ENCODE data around the gene TMEM40. TPM values are rescaled to one million over a fixed set of nuclear protein-coding genes. Genes with fewer than 3 reads are reported as not detected.

The TMEM40 gene
- total and polyA plus RNA-seq, 9 of the 15 experiments (the other 6 are each of a cell fraction or from before 2014, with no cell fraction given) = 0.11 to 0.31 (median 0.14) TPM; not detected in 6

DNA sequence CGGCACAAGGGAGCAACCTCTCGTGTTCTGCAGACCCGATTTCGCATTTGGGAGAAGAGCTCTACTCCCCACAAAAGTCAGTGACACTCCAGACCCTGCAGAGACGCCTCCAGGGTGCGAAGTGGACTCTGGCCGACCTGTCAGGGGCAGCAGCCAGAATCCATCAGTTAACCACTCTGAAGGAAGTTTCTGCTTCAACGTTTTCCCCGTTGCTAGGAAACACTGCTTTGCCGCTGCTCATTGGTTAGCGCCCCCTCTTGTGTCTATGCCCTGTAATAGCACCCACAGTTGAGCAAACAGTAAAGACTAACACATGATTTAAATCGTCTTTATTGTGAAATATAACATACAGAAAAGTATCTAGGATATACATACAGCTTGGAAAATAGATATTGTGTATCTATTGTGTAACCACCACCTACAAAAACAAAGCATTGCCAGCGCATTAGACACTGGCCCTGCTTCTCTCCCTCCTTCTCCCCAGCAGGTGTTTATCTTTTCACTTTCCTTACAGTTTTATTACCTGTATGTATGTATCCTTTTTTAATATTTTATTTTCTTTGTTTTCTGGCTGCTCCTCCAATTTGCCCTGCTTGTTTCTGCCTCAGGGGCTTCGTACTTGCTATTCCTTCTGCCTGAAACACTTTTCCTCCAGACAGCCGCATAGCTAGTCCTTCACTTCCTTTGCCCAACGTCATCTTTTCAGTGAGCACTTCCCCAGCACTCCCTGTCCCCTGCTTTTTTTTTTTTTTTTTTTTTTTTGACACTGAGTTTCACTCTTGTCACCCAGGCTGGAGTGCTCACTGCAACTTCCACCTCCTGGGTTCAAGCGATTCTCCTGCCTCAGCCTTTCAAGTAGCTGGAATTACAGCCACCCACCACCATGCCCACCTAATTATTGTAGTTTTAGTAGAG, 38.8 kb downstream of the TMEM40 start (continued):
- TF ChIP-seq KDM1A (IDR thresholded peaks at IDR 0.05) = peak in 1 of 2 experiments; percentile 33; a peak in 2 of 4 replicates
- no peak for TF ChIP-seq HNRNPH1 (optimal IDR thresholded peaks at IDR 0.05; ENCODE audit: low read depth, low read length)
- 0 out of 2 replicates have a peak, but pooled peaks have one; percentile 30 for TF ChIP-seq L3MBTL2 (IDR thresholded peaks at IDR 0.05)
- TF ChIP-seq, protein P1, sequence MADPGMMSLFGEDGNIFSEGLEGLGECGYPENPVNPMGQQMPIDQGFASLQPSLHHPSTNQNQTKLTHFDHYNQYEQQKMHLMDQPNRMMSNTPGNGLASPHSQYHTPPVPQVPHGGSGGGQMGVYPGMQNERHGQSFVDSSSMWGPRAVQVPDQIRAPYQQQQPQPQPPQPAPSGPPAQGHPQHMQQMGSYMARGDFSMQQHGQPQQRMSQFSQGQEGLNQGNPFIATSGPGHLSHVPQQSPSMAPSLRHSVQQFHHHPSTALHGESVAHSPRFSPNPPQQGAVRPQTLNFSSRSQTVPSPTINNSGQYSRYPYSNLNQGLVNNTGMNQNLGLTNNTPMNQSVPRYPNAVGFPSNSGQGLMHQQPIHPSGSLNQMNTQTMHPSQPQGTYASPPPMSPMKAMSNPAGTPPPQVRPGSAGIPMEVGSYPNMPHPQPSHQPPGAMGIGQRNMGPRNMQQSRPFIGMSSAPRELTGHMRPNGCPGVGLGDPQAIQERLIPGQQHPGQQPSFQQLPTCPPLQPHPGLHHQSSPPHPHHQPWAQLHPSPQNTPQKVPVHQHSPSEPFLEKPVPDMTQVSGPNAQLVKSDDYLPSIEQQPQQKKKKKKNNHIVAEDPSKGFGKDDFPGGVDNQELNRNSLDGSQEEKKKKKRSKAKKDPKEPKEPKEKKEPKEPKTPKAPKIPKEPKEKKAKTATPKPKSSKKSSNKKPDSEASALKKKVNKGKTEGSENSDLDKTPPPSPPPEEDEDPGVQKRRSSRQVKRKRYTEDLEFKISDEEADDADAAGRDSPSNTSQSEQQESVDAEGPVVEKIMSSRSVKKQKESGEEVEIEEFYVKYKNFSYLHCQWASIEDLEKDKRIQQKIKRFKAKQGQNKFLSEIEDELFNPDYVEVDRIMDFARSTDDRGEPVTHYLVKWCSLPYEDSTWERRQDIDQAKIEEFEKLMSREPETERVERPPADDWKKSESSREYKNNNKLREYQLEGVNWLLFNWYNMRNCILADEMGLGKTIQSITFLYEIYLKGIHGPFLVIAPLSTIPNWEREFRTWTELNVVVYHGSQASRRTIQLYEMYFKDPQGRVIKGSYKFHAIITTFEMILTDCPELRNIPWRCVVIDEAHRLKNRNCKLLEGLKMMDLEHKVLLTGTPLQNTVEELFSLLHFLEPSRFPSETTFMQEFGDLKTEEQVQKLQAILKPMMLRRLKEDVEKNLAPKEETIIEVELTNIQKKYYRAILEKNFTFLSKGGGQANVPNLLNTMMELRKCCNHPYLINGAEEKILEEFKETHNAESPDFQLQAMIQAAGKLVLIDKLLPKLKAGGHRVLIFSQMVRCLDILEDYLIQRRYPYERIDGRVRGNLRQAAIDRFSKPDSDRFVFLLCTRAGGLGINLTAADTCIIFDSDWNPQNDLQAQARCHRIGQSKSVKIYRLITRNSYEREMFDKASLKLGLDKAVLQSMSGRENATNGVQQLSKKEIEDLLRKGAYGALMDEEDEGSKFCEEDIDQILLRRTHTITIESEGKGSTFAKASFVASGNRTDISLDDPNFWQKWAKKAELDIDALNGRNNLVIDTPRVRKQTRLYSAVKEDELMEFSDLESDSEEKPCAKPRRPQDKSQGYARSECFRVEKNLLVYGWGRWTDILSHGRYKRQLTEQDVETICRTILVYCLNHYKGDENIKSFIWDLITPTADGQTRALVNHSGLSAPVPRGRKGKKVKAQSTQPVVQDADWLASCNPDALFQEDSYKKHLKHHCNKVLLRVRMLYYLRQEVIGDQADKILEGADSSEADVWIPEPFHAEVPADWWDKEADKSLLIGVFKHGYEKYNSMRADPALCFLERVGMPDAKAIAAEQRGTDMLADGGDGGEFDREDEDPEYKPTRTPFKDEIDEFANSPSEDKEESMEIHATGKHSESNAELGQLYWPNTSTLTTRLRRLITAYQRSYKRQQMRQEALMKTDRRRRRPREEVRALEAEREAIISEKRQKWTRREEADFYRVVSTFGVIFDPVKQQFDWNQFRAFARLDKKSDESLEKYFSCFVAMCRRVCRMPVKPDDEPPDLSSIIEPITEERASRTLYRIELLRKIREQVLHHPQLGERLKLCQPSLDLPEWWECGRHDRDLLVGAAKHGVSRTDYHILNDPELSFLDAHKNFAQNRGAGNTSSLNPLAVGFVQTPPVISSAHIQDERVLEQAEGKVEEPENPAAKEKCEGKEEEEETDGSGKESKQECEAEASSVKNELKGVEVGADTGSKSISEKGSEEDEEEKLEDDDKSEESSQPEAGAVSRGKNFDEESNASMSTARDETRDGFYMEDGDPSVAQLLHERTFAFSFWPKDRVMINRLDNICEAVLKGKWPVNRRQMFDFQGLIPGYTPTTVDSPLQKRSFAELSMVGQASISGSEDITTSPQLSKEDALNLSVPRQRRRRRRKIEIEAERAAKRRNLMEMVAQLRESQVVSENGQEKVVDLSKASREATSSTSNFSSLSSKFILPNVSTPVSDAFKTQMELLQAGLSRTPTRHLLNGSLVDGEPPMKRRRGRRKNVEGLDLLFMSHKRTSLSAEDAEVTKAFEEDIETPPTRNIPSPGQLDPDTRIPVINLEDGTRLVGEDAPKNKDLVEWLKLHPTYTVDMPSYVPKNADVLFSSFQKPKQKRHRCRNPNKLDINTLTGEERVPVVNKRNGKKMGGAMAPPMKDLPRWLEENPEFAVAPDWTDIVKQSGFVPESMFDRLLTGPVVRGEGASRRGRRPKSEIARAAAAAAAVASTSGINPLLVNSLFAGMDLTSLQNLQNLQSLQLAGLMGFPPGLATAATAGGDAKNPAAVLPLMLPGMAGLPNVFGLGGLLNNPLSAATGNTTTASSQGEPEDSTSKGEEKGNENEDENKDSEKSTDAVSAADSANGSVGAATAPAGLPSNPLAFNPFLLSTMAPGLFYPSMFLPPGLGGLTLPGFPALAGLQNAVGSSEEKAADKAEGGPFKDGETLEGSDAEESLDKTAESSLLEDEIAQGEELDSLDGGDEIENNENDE (IDR thresholded peaks at IDR 0.05; ENCODE audit: low read depth, low read length) = no peak
- TF ChIP-seq REST (IDR thresholded peaks at IDR 0.05; ENCODE audit: borderline replicate concordance) = peak; percentile 78; the same call in 1 of the 2 replicates
- TF ChIP-seq REST (CRISPR knock-in tag; IDR thresholded peaks at IDR 0.05; ENCODE audit: low read depth) = no peak
- no peak for TF ChIP-seq U2AF1 (optimal IDR thresholded peaks at IDR 0.05; ENCODE audit: low read depth, low read length)
